ENCODE measurements around the gene LRPPRC. TPM values are rescaled to one million over a fixed set of nuclear protein-coding genes. Genes with fewer than 3 reads are reported as not detected.
"Not testable (repeated sequence)": the region's sequence is repeated elsewhere in the genome, so short reads cannot be mapped to it uniquely, and the experiment has no call there.

Gene LRPPRC
- 10 to 100 TPM; 62.0 to 62.1 TPM for total RNA-seq

DNA sequence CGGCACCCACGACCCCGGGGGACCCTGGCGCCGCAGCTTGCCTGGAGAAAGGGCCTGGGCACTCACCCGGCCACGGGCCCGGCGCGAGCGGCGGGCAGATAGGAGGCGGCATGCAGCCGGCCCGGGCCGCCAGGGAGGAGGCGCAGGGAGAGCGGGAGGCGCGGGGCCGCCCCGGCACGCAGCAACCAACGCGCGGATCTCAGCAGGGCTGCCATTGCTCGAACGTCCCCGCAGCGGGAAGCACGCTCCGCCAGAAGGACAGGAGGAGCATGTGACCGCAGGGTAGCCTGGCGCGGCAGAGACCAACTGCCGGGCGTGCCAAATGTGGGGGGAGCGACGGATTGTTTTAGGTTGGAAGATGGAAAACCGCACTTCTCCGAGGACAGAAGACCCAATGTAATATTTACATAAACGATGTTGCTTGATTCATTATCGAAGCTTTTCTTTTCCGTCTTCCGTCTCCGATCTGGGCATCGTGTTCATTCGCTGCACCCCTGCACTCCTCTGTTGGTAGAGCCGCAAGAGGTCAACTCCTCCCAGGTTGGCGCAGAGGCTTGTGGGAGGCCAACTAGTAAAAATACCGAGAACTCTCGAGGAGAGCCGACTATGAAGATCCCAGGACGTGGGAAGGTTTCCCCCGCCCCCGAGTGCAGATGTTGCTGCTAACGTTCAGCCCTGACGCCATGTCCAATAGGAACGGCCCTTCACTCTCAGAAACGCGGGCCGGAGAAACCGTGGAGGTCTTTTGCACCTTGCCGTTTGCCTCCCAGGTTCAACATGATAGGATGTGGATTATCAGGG lies at the start of gene LRPPRC:
LRPPRC (minus strand) TSS at position 257 of the 801 bp plus-strand sequence; CDS start at position 215, 42 bp downstream.
- H3K36me3 Mint-ChIP-seq (ENCODE audit: low read depth): peaks cover 34% of the 10 kb centered on the region
- ChIA-PET CTCF (interaction anchor here (2.0 kb wide), 1 partner anchor 18 kb away, joined by 4 read pairs; no protein-coding TSS in a partner anchor), POLR2A (interaction anchor here (0.6 to 2.7 kb wide), 10 partner anchors 14 to 366 kb away, joined by 3 to 9 read pairs (median 3); partner anchors contain the start of genes CAMKMT, PPM1B and PREPL)
- no peaks in the 10 kb centered on the region for H3K27me3 Mint-ChIP-seq
- peak within 1 kb of the TSS; percentile 90 for H3K27ac Mint-ChIP-seq
- no peaks in the 10 kb centered on the region for H3K9me3 Mint-ChIP-seq
- H3K4me1 Mint-ChIP-seq: peaks cover 51% of the 10 kb centered on the region
- peak within 1 kb of the TSS; percentile 93 for H3K4me3 Mint-ChIP-seq
- peak; percentile 91 for DNase-seq

GRCh38 chr2:44045061-44045460 lies 49.3 kb upstream of the LRPPRC start:
- H3K4me3 Mint-ChIP-seq: no peak overlapping the region
- POLR2A ChIA-PET: interaction anchor here (1.4 kb wide), 1 partner anchor 125 kb away, joined by 5 read pairs; no protein-coding TSS in a partner anchor
- H3K36me3 Mint-ChIP-seq (ENCODE audit: low read depth): no peaks in the 10 kb centered on the region
- H3K27ac Mint-ChIP-seq: no peak overlapping the region
- CTCF ChIA-PET: interaction anchor here (0.6 to 2.1 kb wide), 8 partner anchors 8 to 919 kb away, joined by 3 to 22 read pairs (median 4); no protein-coding TSS in a partner anchor
- H3K27me3 Mint-ChIP-seq: peaks cover 4% of the 10 kb centered on the region
- DNase-seq: no peak
- H3K9me3 Mint-ChIP-seq: no peaks in the 10 kb centered on the region
- H3K4me1 Mint-ChIP-seq: peaks cover 3% of the 10 kb centered on the region

- peaks cover 2% of the 10 kb centered on the region for H3K27me3 Mint-ChIP-seq
- no peak overlapping the region for H3K27ac Mint-ChIP-seq
- H3K36me3 Mint-ChIP-seq (ENCODE audit: low read depth): no peaks in the 10 kb centered on the region
- no peak overlapping the region for H3K4me3 Mint-ChIP-seq
- CTCF ChIA-PET: interaction anchor here (0.5 to 2.1 kb wide), 43 partner anchors 9 to 919 kb away, joined by 3 to 22 read pairs (median 4); partner anchors contain the start of genes CAMKMT and PREPL
- H3K4me1 Mint-ChIP-seq: peaks cover 3% of the 10 kb centered on the region
- H3K9me3 Mint-ChIP-seq: no peaks in the 10 kb centered on the region
- POLR2A ChIA-PET: interaction anchor here (0.7 to 1.4 kb wide), 2 partner anchors 126 to 131 kb away, joined by 5 to 6 read pairs; no protein-coding TSS in a partner anchor
- DNase-seq: peak; percentile 85
Observed at GRCh38 chr2:44044281-44044720, 48.5 kb upstream of the LRPPRC start.

- no peaks in the 10 kb centered on the region for H3K27me3 Mint-ChIP-seq
- H3K4me3 Mint-ChIP-seq: no peak overlapping the region
- H3K9me3 Mint-ChIP-seq: no peaks in the 10 kb centered on the region
- no peak for DNase-seq
- H3K4me1 Mint-ChIP-seq: peaks cover 3% of the 10 kb centered on the region
- POLR2A ChIA-PET: interaction anchor here (0.9 kb wide), 1 partner anchor 45 kb away, joined by 3 read pairs; no protein-coding TSS in a partner anchor
- CTCF ChIA-PET: no interaction called here
- no peaks in the 10 kb centered on the region for H3K36me3 Mint-ChIP-seq (ENCODE audit: low read depth)
- no peak overlapping the region for H3K27ac Mint-ChIP-seq
Observed at GRCh38 chr2:44040365-44040764, 44.6 kb upstream of the LRPPRC start.

- Mint-ChIP-seq H3K36me3 (ENCODE audit: low read depth) (no peaks in the 10 kb centered on the region), H3K4me1 (no peaks in the 10 kb centered on the region), H3K27ac (no peak overlapping the region), H3K9me3 (no peaks in the 10 kb centered on the region), H3K4me3 (no peak overlapping the region), H3K27me3 (peaks cover 1% of the 10 kb centered on the region)
- ChIA-PET CTCF (interaction anchor here (0.7 to 2.0 kb wide), 4 partner anchors 9 to 911 kb away, joined by 3 to 7 read pairs (median 4); no protein-coding TSS in a partner anchor), POLR2A (no interaction called here)
- no peak for DNase-seq
Observed at GRCh38 chr2:44038277-44038676, 42.5 kb upstream of the LRPPRC start.

- Mint-ChIP-seq H3K9me3 (no peaks in the 10 kb centered on the region), H3K4me3 (no peak overlapping the region), H3K27me3 (peaks cover 1% of the 10 kb centered on the region), H3K27ac (no peak overlapping the region), H3K36me3 (ENCODE audit: low read depth) (no peaks in the 10 kb centered on the region), H3K4me1 (no peaks in the 10 kb centered on the region)
- no peak for DNase-seq
- ChIA-PET CTCF (interaction anchor here (2.0 kb wide), 1 partner anchor 10 kb away, joined by 7 read pairs; no protein-coding TSS in a partner anchor), POLR2A (no interaction called here)
Observed at GRCh38 chr2:44037221-44037620, 41.4 kb upstream of the LRPPRC start.

- Mint-ChIP-seq H3K36me3 (ENCODE audit: low read depth) (no peaks in the 10 kb centered on the region), H3K4me1 (no peaks in the 10 kb centered on the region), H3K9me3 (no peaks in the 10 kb centered on the region), H3K27me3 (peaks cover 16% of the 10 kb centered on the region), H3K4me3 (no peak overlapping the region), H3K27ac (no peak overlapping the region)
- ChIA-PET POLR2A (no interaction called here), CTCF (interaction anchor here (2.8 kb wide), 1 partner anchor 10 kb away, joined by 9 read pairs; no protein-coding TSS in a partner anchor)
- no peak for DNase-seq
Observed at GRCh38 chr2:44033947-44034346, 38.2 kb upstream of the LRPPRC start.

- H3K27me3 Mint-ChIP-seq: peaks cover 24% of the 10 kb centered on the region
- DNase-seq; POLR2A ChIA-PET; H3K36me3 Mint-ChIP-seq (ENCODE audit: low read depth); H3K4me3 Mint-ChIP-seq; H3K27ac Mint-ChIP-seq; H3K4me1 Mint-ChIP-seq; H3K9me3 Mint-ChIP-seq: not testable (repeated sequence)
- CTCF ChIA-PET: interaction anchor here (0.7 to 2.1 kb wide), 2 partner anchors 17 to 1372 kb away, joined by 5 to 12 read pairs; no protein-coding TSS in a partner anchor
Observed at GRCh38 chr2:44027076-44027475, 31.3 kb upstream of the LRPPRC start.

DNA sequence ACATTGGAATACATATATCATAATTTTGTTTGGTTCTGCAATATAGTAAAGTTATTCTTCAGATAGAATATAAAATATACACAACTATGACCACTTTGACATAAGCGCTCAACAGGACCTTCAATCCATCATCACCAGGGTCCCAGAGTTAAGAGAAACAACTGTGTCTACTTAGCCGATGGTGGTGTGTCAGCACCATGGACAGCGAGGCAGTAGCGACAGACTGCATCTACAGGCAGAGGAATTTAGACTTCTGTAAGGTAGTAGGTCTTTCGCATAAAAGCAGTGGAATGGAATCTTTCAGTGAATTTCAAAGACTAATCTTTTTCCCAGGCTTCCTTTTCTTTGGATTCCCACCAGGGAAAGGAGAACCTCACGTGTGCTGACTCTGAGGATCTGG lies 20.5 kb upstream of the LRPPRC start:
- Mint-ChIP-seq H3K27ac (no peak overlapping the region), H3K4me1 (no peaks in the 10 kb centered on the region), H3K36me3 (ENCODE audit: low read depth) (peaks cover 3% of the 10 kb centered on the region), H3K4me3 (no peak overlapping the region), H3K9me3 (no peaks in the 10 kb centered on the region), H3K27me3 (peaks cover 15% of the 10 kb centered on the region)
- CTCF ChIA-PET: no interaction called here
- POLR2A ChIA-PET: no interaction called here
- peak; percentile 53 for DNase-seq

- Mint-ChIP-seq H3K27me3 (peaks cover 15% of the 10 kb centered on the region), H3K9me3 (no peaks in the 10 kb centered on the region), H3K4me3 (no peak overlapping the region), H3K27ac (no peak overlapping the region), H3K4me1 (no peaks in the 10 kb centered on the region), H3K36me3 (ENCODE audit: low read depth) (peaks cover 3% of the 10 kb centered on the region)
- CTCF ChIA-PET: no interaction called here
- POLR2A ChIA-PET: no interaction called here
- DNase-seq: no peak
Observed at GRCh38 chr2:44015239-44015638, 19.4 kb upstream of the LRPPRC start.

DNA sequence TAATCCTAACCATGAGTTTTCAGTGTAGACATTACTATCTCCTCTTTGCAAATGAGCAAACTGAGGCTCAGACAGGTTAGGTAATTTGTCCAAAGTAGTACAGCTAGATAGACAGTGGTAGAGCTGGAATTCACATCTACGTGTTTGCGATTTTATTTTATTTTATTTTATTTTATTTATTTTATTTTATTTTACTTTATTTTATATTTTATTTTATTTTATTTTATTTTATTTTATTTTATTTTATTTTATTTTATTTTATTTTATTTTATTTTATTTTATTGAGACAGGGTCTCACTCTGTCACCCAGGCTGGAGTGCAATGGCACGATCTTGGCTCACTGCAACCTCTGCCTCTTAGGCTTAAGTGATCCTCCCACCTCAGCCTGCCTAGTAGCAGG lies 17.4 kb upstream of the LRPPRC start:
- POLR2A ChIA-PET; DNase-seq; H3K36me3 Mint-ChIP-seq (ENCODE audit: low read depth); CTCF ChIA-PET; H3K9me3 Mint-ChIP-seq; H3K4me1 Mint-ChIP-seq; H3K27ac Mint-ChIP-seq; H3K4me3 Mint-ChIP-seq: not testable (repeated sequence)
- peaks cover 26% of the 10 kb centered on the region for H3K27me3 Mint-ChIP-seq

DNA sequence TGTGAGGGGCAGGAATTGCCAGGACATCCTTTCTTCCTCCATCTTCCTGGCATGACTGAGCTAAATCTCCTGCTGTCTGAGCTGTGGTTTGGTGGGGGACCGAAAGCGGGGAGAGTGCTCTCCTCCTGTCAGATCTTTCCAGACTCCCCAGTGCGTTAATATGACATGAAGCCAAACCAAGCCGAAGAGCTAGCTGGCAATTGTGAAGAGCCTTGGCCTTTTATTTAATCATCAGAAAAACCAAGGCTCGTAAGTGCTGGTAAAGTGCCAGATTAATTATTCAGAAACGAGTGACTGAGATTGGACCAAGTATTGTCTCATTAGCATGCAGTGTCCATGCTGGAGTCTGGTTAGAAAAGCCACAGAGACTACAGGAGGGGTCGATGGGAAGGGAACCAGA lies 14.5 kb upstream of the LRPPRC start:
- CTCF ChIA-PET: no interaction called here
- Mint-ChIP-seq H3K4me3 (no peak overlapping the region), H3K9me3 (no peaks in the 10 kb centered on the region), H3K36me3 (ENCODE audit: low read depth) (peaks cover 3% of the 10 kb centered on the region), H3K27ac (no peak overlapping the region), H3K4me1 (peaks cover 6% of the 10 kb centered on the region), H3K27me3 (peaks cover 25% of the 10 kb centered on the region)
- DNase-seq: no peak
- POLR2A ChIA-PET: interaction anchor here (1.4 kb wide), 1 partner anchor 15 kb away, joined by 3 read pairs; no protein-coding TSS in a partner anchor

DNA sequence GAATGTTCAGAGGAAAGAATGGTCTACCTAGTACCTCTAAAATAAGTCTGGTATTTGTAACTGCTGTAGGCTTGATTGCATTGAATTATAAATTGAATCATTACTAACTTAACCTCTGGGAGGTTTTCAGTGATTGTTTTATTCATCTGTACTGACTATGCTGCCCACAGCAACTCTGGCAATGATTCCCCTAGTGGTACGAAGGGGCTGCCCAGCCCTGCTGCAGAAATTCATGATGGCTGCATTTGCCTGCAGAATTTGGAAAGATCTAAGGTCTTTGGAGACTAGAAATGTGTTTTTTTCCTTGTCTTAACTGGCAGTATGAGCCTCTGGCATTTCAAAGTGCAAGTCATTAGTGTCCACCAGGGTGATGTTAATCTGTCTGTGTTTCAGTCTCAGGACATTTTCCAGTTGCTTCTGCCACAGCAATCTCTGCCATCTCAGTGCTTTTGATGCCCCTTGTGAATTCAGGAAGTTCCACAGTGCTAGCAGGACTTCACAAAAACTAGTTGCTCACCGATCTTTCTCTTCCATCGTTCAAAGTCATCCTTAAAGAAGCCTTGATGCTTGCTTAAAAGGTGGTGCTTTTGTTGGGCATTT lies 13.4 kb upstream of the LRPPRC start:
- peaks cover 3% of the 10 kb centered on the region for H3K36me3 Mint-ChIP-seq (ENCODE audit: low read depth)
- POLR2A ChIA-PET: interaction anchor here (1.4 kb wide), 1 partner anchor 14 kb away, joined by 3 read pairs; no protein-coding TSS in a partner anchor
- peaks cover 10% of the 10 kb centered on the region for H3K4me1 Mint-ChIP-seq
- H3K27ac Mint-ChIP-seq: no peak overlapping the region
- H3K27me3 Mint-ChIP-seq: peaks cover 21% of the 10 kb centered on the region
- no peak overlapping the region for H3K4me3 Mint-ChIP-seq
- no peaks in the 10 kb centered on the region for H3K9me3 Mint-ChIP-seq
- CTCF ChIA-PET: interaction anchor here (0.6 to 0.8 kb wide), 3 partner anchors 8 to 128 kb away, joined by 3 read pairs; no protein-coding TSS in a partner anchor
- DNase-seq: no peak

Data from activated CD4-positive, alpha-beta memory T cell treated with anti-CD3 and anti-CD28 coated beads, Interleukin-2, amount 10 ng/mL, durations not matched to agents 7 days and 5 days (primary cell).